Mononuclear cell (primary cell): Measurements from ENCODE around the gene JAM3. TPM values are rescaled to one million over a fixed set of nuclear protein-coding genes. Genes with fewer than 3 reads are reported as not detected.

Experiments used
- H3K27me3 ChIP-seq: 2 replicates; pipeline ENCODE4 v1.6.0; 2011; ENCODE audit warnings: low read length, control low read depth; ENCODE audit not compliant: insufficient read depth
- H3K4me1 ChIP-seq: 2 replicates; pipeline ENCODE4 v1.5.1; 2011; ENCODE audit warnings: mild to moderate bottlenecking, low read length, control low read depth; ENCODE audit not compliant: insufficient read depth
- H3K4me3 ChIP-seq: 2 replicates; pipeline ENCODE4 v1.5.1; 2011; ENCODE audit warnings: mild to moderate bottlenecking, low read length, moderate library complexity
- H3K9me3 ChIP-seq: 2 replicates; pipeline ENCODE4 v1.5.1; 2011; ENCODE audit warnings: low read depth, mild to moderate bottlenecking, control low read depth, low read length
- total RNA-seq: library from RNA; depleted of rRNA; stranded (reverse); fragments of >200 nt; gene quantifications from one replicate; pipeline ENCODE4 v1.2.3, GENCODE V29; 2012

Gene JAM3
- total RNA-seq, 1 donor: 13.1 TPM

DNA sequence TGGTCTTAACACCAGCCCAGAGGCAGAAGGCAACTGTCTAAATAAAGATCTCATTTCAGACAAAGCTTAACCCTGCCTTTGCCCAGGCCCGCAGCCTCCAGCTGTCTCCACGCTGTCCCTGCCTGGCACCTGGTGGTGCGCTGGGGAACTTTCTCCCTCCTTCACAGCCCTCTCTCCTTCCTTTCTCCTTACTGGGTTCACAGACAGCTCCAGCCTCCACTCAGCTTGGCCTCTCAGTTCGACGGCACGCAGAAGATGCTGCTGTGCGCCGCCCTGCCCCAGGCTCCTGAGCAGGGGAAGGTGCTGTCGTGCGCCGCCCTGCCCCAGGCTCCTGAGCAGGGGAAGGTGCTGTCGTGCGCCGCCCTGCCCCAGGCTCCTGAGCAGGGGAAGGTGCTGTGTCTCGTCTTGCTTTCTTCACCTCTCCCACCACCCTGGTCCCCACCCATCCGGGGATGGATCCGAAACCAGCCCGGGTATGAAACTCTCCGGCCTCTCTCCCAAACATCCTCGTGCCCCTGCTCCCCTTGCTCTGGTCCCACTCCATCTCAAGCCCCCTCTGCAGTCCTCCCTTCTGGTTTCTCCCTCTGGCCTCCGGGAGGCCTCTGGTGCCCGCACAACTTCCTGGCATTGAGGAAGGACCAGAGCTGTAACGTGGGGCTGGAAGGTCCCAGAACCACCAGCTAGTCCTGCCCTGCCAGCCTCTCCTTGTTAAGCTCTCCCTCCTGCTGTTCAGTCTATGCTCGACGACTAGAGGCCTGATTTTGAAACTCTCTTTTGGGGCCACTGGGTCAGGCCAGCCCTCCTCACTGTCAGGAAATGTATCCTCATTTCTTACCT lies 22.9 kb upstream of the JAM3 start:
- Histone ChIP-seq H3K4me1 (peaks cover 4% of the 10 kb centered on the region), H3K27me3 (peaks cover 5% of the 10 kb centered on the region), H3K9me3 (no peaks in the 10 kb centered on the region), H3K4me3 (no peak overlapping the region)

DNA sequence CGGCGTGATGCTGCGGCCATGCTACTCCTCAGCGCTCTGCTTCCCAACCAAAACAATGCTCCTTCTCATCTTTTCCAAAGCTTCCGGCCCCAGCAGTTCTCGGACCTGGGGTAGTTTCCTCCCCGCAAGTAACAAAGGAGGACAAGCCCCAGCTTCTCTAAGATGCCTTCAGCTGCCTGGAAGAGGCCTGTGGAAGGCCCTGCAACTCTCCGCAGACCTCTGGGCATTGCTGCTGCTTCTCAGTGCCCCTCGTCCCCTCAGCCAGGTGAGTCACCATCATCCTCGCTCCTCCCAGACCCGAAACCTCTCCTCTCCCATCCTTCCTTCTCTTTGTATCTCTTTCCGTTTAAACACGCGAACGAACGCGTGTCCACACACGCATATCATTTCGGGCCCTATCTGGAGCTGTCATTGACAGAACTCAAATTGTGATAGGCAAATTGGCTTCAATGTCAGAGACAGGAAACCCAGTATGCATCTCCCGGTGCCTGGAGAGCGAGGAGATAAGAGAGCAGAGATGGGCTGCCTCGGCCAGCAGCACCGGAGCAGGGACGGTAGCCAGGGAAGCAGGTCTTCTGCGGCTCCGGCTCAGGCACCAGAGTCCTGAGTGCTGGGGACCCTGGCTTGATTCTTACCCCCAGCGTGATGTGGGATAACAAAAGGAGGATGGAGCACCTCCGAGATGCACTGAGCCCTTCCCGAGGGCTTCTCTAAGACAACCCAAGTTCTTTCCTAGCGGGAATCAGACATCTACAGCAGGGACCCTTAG lies 22.0 kb upstream of the JAM3 start:
- H3K4me3 ChIP-seq: no peak overlapping the region
- peaks cover 4% of the 10 kb centered on the region for H3K4me1 ChIP-seq
- H3K27me3 ChIP-seq: peaks cover 5% of the 10 kb centered on the region
- H3K9me3 ChIP-seq: no peaks in the 10 kb centered on the region

DNA sequence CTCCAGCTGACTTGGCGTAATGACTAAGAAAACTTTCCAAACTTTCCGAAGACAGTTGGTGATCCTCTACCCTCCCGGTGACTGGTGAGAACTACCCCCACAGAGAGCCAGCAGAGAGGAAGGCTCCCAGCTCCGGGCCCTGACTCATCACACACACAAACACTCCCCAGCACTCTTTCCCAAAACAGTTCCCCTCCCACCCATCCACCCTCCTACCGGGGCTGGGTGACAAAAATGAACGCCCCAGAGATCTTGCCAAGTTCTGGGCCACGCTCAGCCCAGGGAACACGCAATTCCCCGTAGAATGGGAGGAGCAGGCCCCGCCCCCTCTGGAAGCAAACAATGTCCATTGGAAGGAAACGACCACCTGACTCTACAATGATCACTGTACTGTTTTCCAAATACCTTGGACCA lies 21.3 kb upstream of the JAM3 start:
- Histone ChIP-seq H3K9me3 (no peaks in the 10 kb centered on the region), H3K4me3 (no peak overlapping the region), H3K4me1 (peaks cover 4% of the 10 kb centered on the region), H3K27me3 (peaks cover 5% of the 10 kb centered on the region)

DNA sequence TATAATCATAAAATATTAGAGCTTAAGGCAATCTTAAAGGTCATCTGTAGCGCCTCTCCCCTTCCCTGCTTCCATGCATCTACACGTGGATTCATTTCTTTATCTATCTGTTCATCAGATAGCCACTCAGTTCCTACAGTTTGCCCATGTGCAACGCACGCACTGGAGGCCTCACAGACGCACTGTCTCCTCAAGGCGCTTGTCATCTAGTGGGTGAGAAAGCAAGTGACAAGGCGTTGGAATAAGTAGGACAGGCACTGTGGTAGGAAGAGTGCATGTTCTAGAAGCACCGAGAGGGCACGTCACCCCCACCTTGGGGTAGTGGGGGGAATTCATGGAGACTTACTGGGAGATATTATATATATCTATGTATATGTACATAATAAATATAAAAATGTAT lies 20.8 kb upstream of the JAM3 start:
- Histone ChIP-seq H3K4me1 (peaks cover 4% of the 10 kb centered on the region), H3K4me3 (no peak overlapping the region), H3K27me3 (peaks cover 5% of the 10 kb centered on the region), H3K9me3 (no peaks in the 10 kb centered on the region)

DNA sequence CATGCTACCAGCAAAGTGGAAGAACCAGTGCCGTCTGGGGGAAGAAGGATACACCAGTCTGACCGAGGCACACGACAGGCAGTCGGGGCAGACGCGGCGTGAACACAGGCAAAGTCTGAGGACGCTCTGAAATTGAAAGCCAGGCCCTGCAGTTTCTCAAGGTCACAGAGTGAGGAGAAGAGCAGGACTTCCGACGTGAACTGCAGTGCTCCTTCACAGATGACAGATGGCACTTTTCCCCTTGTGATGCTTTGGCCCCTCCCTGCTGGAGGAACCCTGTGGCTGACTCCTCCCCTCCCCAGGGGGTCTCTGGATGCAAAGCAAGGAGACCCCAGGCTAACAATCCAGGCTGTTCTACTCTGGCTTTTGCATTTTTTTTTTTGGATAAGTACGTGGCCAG lies 19.6 kb upstream of the JAM3 start:
- H3K4me1 ChIP-seq: peaks cover 4% of the 10 kb centered on the region
- H3K4me3 ChIP-seq: no peak overlapping the region
- H3K9me3 ChIP-seq: no peaks in the 10 kb centered on the region
- peaks cover 5% of the 10 kb centered on the region for H3K27me3 ChIP-seq

DNA sequence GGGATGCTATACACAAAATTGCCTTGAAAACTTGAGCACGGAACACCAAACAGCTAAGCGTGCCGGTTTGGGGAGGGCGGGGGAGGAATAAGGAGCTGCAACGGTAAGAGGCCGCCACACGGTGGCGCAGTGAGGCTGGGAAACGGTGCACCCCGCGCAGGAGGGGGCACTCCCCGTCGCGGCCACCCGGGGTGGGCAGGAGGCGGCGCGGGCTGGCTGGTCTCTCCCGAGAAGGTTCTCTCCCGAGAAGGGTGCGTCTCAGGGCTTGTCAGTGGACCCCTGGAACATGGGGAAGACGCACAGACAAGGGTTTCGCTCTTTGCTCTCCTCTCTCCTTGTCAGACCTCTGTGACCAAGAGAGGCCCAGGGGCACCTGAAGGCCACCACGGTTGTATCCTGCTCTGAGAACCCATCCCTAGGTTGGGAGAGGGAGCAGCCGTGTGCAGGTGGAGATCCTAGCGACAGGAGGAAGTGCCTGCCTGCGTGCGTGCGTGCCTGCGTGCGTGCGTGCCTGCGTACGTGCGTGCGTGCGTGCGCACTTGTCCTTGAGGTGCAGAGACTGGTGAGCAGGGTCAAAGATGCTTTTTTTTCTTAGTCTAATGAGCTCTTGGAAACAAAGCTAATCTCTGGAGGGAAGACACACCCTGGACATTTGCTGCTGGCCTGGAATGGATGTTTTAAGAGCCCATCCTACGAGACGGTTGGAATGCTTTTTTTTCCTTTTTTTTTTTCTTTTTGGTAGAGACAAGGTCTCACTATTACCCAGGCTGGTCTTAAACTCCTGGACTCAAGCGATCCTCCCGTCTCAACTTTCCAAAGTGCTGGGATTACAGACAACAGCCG lies 18.1 kb upstream of the JAM3 start:
- H3K4me1 ChIP-seq: peaks cover 4% of the 10 kb centered on the region
- H3K27me3 ChIP-seq: peaks cover 5% of the 10 kb centered on the region
- no peak overlapping the region for H3K4me3 ChIP-seq
- H3K9me3 ChIP-seq: no peaks in the 10 kb centered on the region

DNA sequence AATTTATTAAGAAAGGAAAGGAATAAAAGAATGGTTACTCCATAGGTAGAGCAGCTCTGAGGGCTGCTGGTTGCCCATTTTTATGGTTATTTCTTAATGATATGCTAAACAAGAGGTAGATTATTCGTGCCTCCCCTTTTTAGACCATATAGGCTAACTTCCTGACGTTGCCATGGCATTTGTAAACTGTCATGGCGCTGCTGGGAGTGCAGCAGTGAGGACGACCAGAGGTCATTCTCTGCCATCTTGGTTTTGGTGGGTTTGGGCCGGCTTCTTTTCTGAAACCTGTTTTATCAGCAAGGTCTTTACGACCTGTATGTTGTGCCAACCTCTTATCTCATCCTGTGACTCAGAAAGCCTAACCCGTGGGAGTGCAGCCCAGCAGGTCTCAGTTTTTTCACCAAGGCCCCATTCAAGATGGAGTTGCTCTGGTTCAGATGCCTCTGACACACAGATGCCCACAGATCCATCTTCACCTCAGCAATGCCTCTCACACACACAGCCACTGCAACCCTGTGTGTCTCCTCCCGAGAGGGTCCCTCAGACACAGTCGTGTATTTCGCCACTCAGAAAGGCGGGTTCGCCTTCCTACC lies 16.4 kb upstream of the JAM3 start:
- Histone ChIP-seq H3K27me3 (peaks cover 5% of the 10 kb centered on the region), H3K9me3 (no peaks in the 10 kb centered on the region), H3K4me1 (peaks cover 4% of the 10 kb centered on the region), H3K4me3 (no peak overlapping the region)

DNA sequence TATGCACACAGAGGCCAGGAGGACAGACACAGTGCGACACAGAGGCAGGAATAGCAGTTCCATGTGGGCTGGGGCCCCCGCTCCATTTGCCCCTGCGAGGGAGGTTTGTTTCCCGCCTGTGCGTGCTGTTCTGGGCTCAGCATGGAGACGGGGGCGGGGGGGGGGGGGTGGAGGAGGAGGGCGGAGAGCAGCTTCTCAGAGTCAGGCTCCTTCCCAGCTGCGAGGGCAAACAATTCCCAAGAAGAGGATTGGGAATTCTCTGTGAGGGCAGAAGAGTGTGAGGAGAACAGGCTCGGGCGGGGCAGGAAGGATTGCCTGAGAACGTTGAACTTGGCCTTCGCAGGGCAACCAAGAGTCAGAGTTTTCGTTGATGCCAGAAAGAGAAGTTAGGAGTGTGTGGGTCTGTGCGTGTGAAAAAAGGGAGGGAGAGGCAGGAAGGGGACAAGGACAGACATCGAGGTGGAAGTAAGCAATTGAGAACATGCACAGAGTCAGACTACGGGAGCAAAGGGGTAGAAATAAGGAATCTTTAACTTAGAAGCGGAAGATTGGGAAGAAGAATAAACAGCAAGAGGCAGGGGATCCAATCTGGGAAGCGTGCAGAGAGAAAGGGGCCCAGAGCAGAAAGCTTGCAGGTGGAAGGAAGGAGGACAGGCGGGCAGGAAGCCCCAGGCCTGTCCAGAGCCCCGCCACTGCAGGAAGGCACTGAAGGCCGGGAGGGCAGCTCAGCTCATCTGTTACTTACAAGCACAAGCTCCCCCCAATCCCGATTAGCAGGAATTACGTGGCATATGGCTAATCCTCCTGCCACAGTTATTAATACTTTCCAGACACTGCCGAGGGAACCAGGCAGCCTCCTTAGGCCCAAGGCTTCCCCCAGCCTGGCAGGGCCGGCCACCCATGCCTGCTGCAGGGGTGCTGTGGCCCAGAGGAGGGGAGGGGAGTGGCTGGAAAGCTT lies 15.6 kb upstream of the JAM3 start:
- Histone ChIP-seq H3K4me1 (peaks cover 4% of the 10 kb centered on the region), H3K9me3 (no peaks in the 10 kb centered on the region), H3K4me3 (no peak overlapping the region), H3K27me3 (peaks cover 5% of the 10 kb centered on the region)

DNA sequence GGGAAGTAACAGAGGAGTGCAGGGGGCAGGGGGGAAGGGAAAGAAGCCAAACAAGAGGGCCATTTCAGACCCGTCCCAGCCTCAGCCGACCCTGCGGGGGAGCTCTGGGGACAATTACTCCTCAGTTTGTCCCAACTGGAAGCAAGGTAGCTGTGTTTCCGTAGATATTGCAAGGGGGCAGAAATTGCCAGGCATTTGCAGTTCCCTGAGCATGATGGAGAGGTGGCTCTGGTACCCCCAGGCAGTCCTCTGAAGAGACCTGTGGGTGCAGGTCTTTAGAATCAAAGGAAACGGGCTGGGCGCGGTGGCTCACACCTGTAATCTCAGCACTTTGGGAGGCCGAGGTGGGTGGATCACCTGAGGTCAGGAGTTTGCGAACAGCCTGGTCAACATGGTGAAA lies 13.8 kb upstream of the JAM3 start:
- peaks cover 4% of the 10 kb centered on the region for H3K4me1 ChIP-seq
- peaks cover 6% of the 10 kb centered on the region for H3K27me3 ChIP-seq
- no peaks in the 10 kb centered on the region for H3K9me3 ChIP-seq
- no peak overlapping the region for H3K4me3 ChIP-seq

DNA sequence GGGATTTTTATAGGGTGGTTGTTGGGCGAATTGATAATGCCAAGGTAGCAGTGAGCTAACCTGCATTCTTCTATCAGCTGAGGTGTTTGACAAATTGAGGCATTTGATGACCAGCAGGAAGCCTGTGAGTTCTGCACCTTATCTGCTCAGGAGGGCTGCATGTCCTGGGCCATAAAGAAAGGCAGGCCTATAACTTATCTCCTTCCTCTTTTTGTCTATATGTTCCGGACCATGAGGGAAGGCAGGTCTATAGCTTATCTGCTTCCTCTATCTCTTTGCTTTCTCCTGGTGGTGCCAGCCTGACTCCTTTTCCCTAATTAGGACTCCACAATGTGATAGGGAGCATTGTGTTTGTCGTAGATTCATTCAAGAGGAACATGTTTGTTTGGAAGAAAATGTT lies 8.6 kb upstream of the JAM3 start:
- Histone ChIP-seq H3K27me3 (peaks cover 6% of the 10 kb centered on the region), H3K4me3 (no peak overlapping the region), H3K4me1 (no peaks in the 10 kb centered on the region), H3K9me3 (no peaks in the 10 kb centered on the region)

DNA sequence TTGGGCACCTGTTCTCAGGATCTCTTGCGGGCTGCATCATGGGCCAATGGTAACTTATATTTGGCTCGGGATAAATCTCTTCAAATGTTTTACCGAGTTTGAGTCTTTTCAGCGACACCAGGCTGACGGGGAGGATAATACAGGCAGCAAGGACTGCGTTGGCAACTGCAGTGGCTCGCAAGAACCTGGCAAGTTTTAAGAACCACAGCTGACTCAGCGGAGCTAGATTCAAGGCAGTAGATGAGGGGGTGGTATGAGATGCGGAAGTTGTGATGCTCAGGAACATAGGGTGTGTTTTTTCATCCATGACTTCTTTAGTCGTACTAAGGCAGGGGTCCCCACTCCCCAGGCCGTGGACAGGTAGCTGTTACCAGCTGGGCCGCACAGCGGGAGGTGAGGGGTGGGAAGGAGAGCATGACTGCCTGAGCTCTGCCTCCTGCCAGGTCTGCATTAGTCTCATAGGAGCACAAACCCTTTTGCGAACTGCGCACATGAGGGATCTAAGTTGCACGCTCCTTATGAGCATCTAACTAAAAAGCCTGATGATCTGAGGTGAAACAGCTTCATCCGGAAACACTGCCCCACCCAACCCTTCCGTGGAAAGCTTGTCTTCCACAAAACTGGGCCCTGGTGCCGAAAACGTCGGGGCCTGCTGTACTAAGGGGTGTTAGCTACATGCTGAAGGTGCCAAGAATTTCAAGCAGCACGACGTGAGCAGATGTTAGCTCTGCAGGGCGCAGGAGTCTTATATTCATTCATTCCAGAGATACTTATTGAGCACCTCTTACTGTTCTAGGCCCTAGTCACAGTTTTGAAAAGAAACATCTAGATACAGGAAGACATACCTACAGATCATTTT lies 6.4 kb upstream of the JAM3 start:
- Histone ChIP-seq H3K9me3 (no peaks in the 10 kb centered on the region), H3K4me3 (no peak overlapping the region), H3K27me3 (peaks cover 11% of the 10 kb centered on the region), H3K4me1 (no peaks in the 10 kb centered on the region)

DNA sequence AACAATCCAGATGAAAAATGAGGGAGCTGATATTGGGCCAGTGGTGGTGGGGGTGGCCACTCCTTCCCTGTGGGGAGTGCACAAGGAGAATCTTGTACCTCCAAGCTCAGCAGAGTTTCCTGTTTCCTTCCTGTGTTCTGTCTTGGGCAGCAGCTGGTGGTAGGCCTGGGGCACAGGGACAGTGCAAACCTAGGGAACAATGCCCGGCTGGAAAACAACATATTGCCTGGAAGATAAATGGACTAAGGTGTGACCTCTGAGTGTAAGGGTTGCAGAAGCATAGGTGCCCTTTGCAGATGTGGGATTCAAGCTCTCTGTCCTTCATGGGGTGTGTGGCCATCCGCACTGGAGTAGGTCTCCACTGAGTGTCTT lies 5.8 kb upstream of the JAM3 start:
- H3K4me3 ChIP-seq: no peak overlapping the region
- peaks cover 15% of the 10 kb centered on the region for H3K27me3 ChIP-seq
- no peaks in the 10 kb centered on the region for H3K9me3 ChIP-seq
- H3K4me1 ChIP-seq: no peaks in the 10 kb centered on the region

DNA sequence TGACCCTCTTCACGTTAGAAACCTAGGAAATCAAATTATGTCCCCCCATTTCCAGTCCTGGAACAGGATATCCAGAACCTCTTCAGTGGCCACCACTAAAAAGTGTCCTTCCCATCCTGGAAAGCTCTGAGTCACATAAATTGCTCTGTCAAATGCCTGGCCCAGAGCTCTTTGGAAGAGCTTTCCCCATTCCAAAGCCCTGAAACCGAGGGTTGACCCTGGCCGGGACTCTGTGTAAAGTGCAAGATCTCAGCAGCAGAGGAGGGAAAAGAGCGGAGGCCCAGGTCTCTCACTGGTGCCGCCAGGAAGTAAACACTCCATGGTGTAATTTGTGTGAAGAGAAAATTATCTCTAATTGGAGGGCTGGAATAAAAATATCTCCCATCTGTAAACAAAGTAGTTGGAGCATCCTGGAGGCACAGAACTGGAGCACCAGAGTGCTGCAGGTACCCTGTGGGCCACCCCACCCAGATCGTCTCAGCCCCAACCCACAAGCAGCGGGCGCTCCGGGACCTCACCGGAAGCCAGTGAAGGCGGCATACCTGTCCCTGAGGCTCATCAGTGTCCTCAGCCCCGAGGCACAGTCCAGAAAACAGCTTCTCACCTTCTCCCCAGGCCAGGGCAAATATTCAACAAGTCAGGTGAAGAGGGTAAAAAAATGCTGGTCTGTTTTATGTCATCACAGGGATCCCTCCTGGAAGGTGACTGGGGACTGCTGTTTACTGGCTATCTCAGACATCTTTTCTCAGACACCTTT lies 4.7 kb upstream of the JAM3 start:
- Histone ChIP-seq H3K4me3 (no peak overlapping the region), H3K9me3 (no peaks in the 10 kb centered on the region), H3K27me3 (peaks cover 18% of the 10 kb centered on the region), H3K4me1 (no peaks in the 10 kb centered on the region)
